Peyer's patch (tissue), 4 donors: ENCODE measurements around the gene PVALB.

Source experiments
- CTCF ChIP-seq, 6 experiments: fragments of 450-650 bp in 4 of 6; fragments of 200-600 bp in 2 of 6; sonication (generic) in 1 of 6; IDR thresholded peaks; one replicate each; pipeline ENCODE4 v1.5.1; 2017 to 2019; ENCODE audit warnings: antibody characterized with exemption in 6 of 6, mild to moderate bottlenecking in 3 of 6, moderate library complexity in 1 of 6
- POLR2A ChIP-seq, 2 donors: fragments of 450-650 bp; IDR thresholded peaks; one replicate each; pipeline ENCODE4 v1.5.1; 2017; ENCODE audit warnings: antibody characterized with exemption in 2 of 2, mild to moderate bottlenecking in 2 of 2, moderate library complexity in 2 of 2

GRCh38 chr22:36808721-36809344 lies 8.0 kb downstream of the PVALB start:
- TF ChIP-seq CTCF (IDR thresholded peaks at IDR 0.05) = no peak
- no peak for TF ChIP-seq POLR2A (IDR thresholded peaks at IDR 0.05)
